HEK293 (cell line): ENCODE results near the gene SIRT7.
A peak's percentile ranks its signal among the peaks of the same experiment; 100 is the strongest.

Experiments used
- CTCF ChIA-PET: fragments of 350-600 bp; formaldehyde crosslinking; extraction: SDS; loops from one replicate; lab custom pipeline; 2021; ENCODE audit warnings: antibody characterized with exemption; lab: Yijun Ruan, JAX
- POLR2A ChIA-PET: fragments of 300-600 bp; formaldehyde crosslinking; extraction: SDS; loops from one replicate; lab custom pipeline; 2020; ENCODE audit warnings: antibody characterized with exemption, inconsistent platforms; lab: Yijun Ruan, JAX
- H3K27ac ChIP-seq: fragments of 200-500 bp; sonication (Bioruptor generic); 2 replicates; pipeline ENCODE4 v1.5.1; 2014; ENCODE audit warnings: low read depth, low read length, control low read depth, inconsistent platforms; ENCODE audit errors: extremely low read depth
- H3K36me3 ChIP-seq, 2 experiments: fragments of 200-500 bp in 1 of 2; sonication (Bioruptor generic) in 1 of 2; 1 replicate in 1 of 2; 2 replicates in 1 of 2; pipeline ENCODE4 v1.5.1; 2014 to 2017; ENCODE audit warnings: inconsistent platforms in 2 of 2, low read length in 2 of 2; ENCODE audit not compliant: control insufficient read depth in 2 of 2, insufficient read depth in 1 of 2
- H3K4me1 ChIP-seq: fragments of 200-500 bp; sonication (Bioruptor generic); 2 replicates; pipeline ENCODE4 v1.5.1; 2014; ENCODE audit warnings: mild to moderate bottlenecking, low read length, inconsistent platforms; ENCODE audit not compliant: control insufficient read depth, insufficient read depth
- H3K4me3 ChIP-seq: 2 replicates; pipeline ENCODE4 v1.5.1; 2011; ENCODE audit warnings: low read depth, mild to moderate bottlenecking, control low read depth, low read length, moderate library complexity
- H3K9me3 ChIP-seq: fragments of 200-500 bp; sonication (Bioruptor generic); 2 replicates; pipeline ENCODE4 v1.5.1; 2014; ENCODE audit warnings: low read depth, low read length, inconsistent platforms; ENCODE audit not compliant: control insufficient read depth, insufficient read depth
- KLF10 ChIP-seq: fragments of 450-650 bp; IDR thresholded peaks from 2 replicates; pipeline ENCODE4 v1.5.1; 2018; ENCODE audit warnings: missing biosample characterization, mild to moderate bottlenecking, missing genetic modification characterization
- OSR2 ChIP-seq: fragments of 450-650 bp; formaldehyde crosslinking; IDR thresholded peaks from 2 replicates; pipeline ENCODE4 v1.5.1; 2016; ENCODE audit warnings: missing biosample characterization, missing genetic modification characterization
- OVOL3 ChIP-seq: fragments of 450-650 bp; formaldehyde crosslinking; IDR thresholded peaks from 2 replicates; pipeline ENCODE4 v1.5.1; 2016; ENCODE audit warnings: missing biosample characterization, missing genetic modification characterization
- SALL2 ChIP-seq: fragments of 450-650 bp; formaldehyde crosslinking; IDR thresholded peaks from 2 replicates; pipeline ENCODE4 v1.5.0; 2017; ENCODE audit warnings: missing biosample characterization, mild to moderate bottlenecking, missing genetic modification characterization, borderline replicate concordance
- YY1 ChIP-seq: fragments of 450-650 bp; formaldehyde crosslinking; IDR thresholded peaks from 2 replicates; pipeline ENCODE4 v1.5.1; 2018; ENCODE audit warnings: missing biosample characterization, missing genetic modification characterization
- ZNF274 ChIP-seq, 2 experiments: fragments of 200-500 bp in 1 of 2; fragments of 450-650 bp in 1 of 2; sonication (Bioruptor generic) in 1 of 2; formaldehyde crosslinking in 1 of 2; IDR thresholded peaks; 2 replicates each; pipeline versions ENCODE4 v1.5.1 to v1.6.1; 2014 to 2016; ENCODE audit warnings: borderline replicate concordance in 1 of 2, inconsistent platforms in 1 of 2, low read length in 1 of 2, missing biosample characterization in 1 of 2, missing genetic modification characterization in 1 of 2
- ZNF302 ChIP-seq: fragments of 450-650 bp; formaldehyde crosslinking; IDR thresholded peaks from 2 replicates; pipeline ENCODE4 v1.5.1; 2016; ENCODE audit warnings: missing biosample characterization, missing genetic modification characterization, low read depth
- ZNF311 ChIP-seq: fragments of 450-650 bp; formaldehyde crosslinking; IDR thresholded peaks from 2 replicates; pipeline ENCODE4 v1.5.1; 2017; ENCODE audit warnings: missing biosample characterization, missing genetic modification characterization, borderline replicate concordance
- ZNF394 ChIP-seq: fragments of 450-650 bp; formaldehyde crosslinking; IDR thresholded peaks from 2 replicates; pipeline ENCODE4 v1.5.1; 2016; ENCODE audit warnings: missing biosample characterization, missing genetic modification characterization, mild to moderate bottlenecking, moderate library complexity, borderline replicate concordance
- ZNF501 ChIP-seq: fragments of 450-650 bp; formaldehyde crosslinking; IDR thresholded peaks from 2 replicates; pipeline ENCODE4 v1.5.1; 2016; ENCODE audit warnings: missing biosample characterization, missing genetic modification characterization
- ZNF544 ChIP-seq: fragments of 450-650 bp; formaldehyde crosslinking; IDR thresholded peaks from 2 replicates; pipeline ENCODE4 v1.5.0; 2017; ENCODE audit warnings: missing biosample characterization, missing genetic modification characterization
- ZNF560 ChIP-seq: fragments of 450-650 bp; formaldehyde crosslinking; IDR thresholded peaks from 2 replicates; pipeline ENCODE4 v1.5.1; 2017; ENCODE audit warnings: missing biosample characterization, missing genetic modification characterization, borderline replicate concordance
- ZNF629 ChIP-seq: fragments of 450-650 bp; formaldehyde crosslinking; IDR thresholded peaks from 2 replicates; pipeline ENCODE4 v1.5.1; 2017; ENCODE audit warnings: missing biosample characterization, missing genetic modification characterization
- ZNF670 ChIP-seq: fragments of 450-650 bp; formaldehyde crosslinking; IDR thresholded peaks from 2 replicates; pipeline ENCODE4 v1.5.1; 2016; ENCODE audit warnings: missing biosample characterization, missing genetic modification characterization, low read depth
- ZNF707 ChIP-seq: fragments of 450-650 bp; formaldehyde crosslinking; IDR thresholded peaks from 2 replicates; pipeline ENCODE4 v1.5.1; 2016; ENCODE audit warnings: missing biosample characterization, missing genetic modification characterization
- ZNF776 ChIP-seq: fragments of 450-650 bp; formaldehyde crosslinking; IDR thresholded peaks from 2 replicates; pipeline ENCODE4 v1.5.0; 2017; ENCODE audit warnings: missing biosample characterization, missing genetic modification characterization, borderline replicate concordance
- ZNF830 ChIP-seq: fragments of 450-650 bp; IDR thresholded peaks from 2 replicates; pipeline ENCODE4 v1.5.0; 2018; ENCODE audit warnings: missing biosample characterization, missing genetic modification characterization, low read depth, mild to moderate bottlenecking, moderate library complexity
- TF ChIP-seq, protein P1 (sequence below): fragments of 450-650 bp; formaldehyde crosslinking; optimal IDR thresholded peaks from 2 replicates; pipeline ENCODE3; 2016; ENCODE audit warnings: missing biosample characterization, mild to moderate bottlenecking, missing genetic modification characterization
- TF ChIP-seq, protein P2 (sequence below): fragments of 450-650 bp; formaldehyde crosslinking; IDR thresholded peaks from 2 replicates; pipeline ENCODE4 v1.5.1; 2017; ENCODE audit warnings: missing biosample characterization, missing genetic modification characterization
- TF ChIP-seq, protein P3 (sequence below): fragments of 450-650 bp; formaldehyde crosslinking; IDR thresholded peaks from 2 replicates; pipeline ENCODE4 v1.5.1; 2016; ENCODE audit warnings: missing biosample characterization, missing genetic modification characterization
- TF ChIP-seq, protein P4 (sequence below): fragments of 450-650 bp; formaldehyde crosslinking; IDR thresholded peaks from 2 replicates; pipeline ENCODE4 v1.5.1; 2016; ENCODE audit warnings: missing biosample characterization, missing genetic modification characterization
- TF ChIP-seq, protein P5 (sequence below): fragments of 450-650 bp; formaldehyde crosslinking; conservative IDR thresholded peaks from 2 replicates; pipeline ENCODE4 v1.5.1; 2016; ENCODE audit warnings: low read depth, missing biosample characterization, missing genetic modification characterization
- TF ChIP-seq, protein P6 (sequence below): fragments of 450-650 bp; formaldehyde crosslinking; IDR thresholded peaks from 2 replicates; pipeline ENCODE4; 2016; ENCODE audit warnings: missing biosample characterization, missing genetic modification characterization

The SIRT7 gene

DNA sequence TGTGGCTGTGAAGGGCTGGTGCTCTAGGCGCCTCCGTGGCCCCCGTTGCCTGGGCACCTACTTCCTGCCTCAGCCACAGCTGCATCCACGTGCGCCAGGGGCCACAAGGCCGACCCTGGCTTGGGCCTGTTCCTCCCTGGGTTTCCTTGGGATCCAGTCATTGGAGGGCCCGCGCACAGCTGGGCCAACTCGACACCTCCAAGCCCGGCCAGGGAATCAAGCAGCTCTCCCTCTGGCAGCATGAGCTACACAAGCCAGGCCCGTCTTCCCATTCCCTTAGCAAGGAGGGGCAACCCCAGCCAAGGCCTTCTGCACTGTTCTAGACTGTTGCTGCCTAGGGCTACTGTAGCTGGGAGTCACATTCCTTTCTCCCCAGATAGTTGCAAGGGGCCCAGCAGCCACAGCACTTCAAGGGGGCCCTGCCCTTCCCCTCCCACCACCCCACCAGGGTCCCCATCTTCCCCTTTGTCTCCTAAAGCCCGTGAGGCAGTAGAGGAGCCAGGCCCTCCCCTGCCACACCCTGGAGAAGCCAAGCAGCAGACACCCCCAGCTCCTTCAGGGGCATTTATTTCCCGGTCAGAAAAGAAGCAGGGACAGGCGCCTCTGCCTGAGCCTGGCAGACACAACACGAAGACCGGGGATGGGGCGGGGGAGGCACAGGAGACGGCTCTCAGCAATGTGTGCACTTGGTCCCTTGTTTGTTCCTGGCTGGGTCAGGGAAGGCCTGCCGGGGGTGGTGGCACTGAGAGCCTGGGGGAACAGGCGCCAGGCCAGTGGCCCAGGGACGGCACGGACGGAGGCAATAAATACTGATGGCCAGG, 50.6 kb downstream of the SIRT7 start:
- peaks cover 8 to 77% of the 10 kb centered on the region in 2 experiments; a peak in 2 of 3 replicates for H3K36me3 ChIP-seq
- ChIA-PET POLR2A (interaction anchor here (0.6 to 2.5 kb wide), 20 partner anchors 12 to 355 kb away, joined by 3 to 14 read pairs (median 4); partner anchors contain the start of genes ACTG1, ARL16, CENPX and FASN), CTCF (interaction anchor here (0.5 to 0.9 kb wide), 3 partner anchors 45 to 161 kb away, joined by 3 to 4 read pairs (median 3); no protein-coding TSS in a partner anchor)
- H3K27ac ChIP-seq, result peak overlapping the region; percentile 100
- no peaks in the 10 kb centered on the region for H3K9me3 ChIP-seq
- H3K4me1 ChIP-seq, result peaks cover 12% of the 10 kb centered on the region; the same call in 1 of the 2 replicates
- no peak overlapping the region for H3K4me3 ChIP-seq
- TF ChIP-seq, protein P1, sequence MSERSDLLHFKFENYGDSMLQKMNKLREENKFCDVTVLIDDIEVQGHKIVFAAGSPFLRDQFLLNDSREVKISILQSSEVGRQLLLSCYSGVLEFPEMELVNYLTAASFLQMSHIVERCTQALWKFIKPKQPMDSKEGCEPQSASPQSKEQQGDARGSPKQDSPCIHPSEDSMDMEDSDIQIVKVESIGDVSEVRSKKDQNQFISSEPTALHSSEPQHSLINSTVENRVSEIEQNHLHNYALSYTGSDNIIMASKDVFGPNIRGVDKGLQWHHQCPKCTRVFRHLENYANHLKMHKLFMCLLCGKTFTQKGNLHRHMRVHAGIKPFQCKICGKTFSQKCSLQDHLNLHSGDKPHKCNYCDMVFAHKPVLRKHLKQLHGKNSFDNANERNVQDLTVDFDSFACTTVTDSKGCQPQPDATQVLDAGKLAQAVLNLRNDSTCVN (tag by site-specific recombination), result no peak
- TF ChIP-seq, protein P2, sequence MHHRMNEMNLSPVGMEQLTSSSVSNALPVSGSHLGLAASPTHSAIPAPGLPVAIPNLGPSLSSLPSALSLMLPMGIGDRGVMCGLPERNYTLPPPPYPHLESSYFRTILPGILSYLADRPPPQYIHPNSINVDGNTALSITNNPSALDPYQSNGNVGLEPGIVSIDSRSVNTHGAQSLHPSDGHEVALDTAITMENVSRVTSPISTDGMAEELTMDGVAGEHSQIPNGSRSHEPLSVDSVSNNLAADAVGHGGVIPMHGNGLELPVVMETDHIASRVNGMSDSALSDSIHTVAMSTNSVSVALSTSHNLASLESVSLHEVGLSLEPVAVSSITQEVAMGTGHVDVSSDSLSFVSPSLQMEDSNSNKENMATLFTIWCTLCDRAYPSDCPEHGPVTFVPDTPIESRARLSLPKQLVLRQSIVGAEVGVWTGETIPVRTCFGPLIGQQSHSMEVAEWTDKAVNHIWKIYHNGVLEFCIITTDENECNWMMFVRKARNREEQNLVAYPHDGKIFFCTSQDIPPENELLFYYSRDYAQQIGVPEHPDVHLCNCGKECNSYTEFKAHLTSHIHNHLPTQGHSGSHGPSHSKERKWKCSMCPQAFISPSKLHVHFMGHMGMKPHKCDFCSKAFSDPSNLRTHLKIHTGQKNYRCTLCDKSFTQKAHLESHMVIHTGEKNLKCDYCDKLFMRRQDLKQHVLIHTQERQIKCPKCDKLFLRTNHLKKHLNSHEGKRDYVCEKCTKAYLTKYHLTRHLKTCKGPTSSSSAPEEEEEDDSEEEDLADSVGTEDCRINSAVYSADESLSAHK (tag by site-specific recombination), result peak; percentile 48; the same call in 1 of the 2 replicates
- TF ChIP-seq, protein P3, sequence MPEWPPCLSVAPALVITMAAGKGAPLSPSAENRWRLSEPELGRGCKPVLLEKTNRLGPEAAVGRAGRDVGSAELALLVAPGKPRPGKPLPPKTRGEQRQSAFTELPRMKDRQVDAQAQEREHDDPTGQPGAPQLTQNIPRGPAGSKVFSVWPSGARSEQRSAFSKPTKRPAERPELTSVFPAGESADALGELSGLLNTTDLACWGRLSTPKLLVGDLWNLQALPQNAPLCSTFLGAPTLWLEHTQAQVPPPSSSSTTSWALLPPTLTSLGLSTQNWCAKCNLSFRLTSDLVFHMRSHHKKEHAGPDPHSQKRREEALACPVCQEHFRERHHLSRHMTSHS, result no peak
- TF ChIP-seq YY1 (tag by site-specific recombination) (no peak), ZNF274 (IDR thresholded peaks at IDR 0.05; ENCODE audit: low read length) (no peak), ZNF274 (tag by site-specific recombination; IDR thresholded peaks at IDR 0.05; ENCODE audit: borderline replicate concordance) (no peak), ZNF830 (no peak), ZNF544 (no peak), ZNF394 (tag by site-specific recombination) (no peak; the same call in none of the 2 replicates), KLF10 (peak; percentile 63; the same call in 1 of the 2 replicates), ZNF302 (tag by site-specific recombination) (no peak), OVOL3 (no peak; the same call in none of the 2 replicates), ZNF776 (tag by site-specific recombination) (no peak), ZNF560 (no peak), ZNF629 (tag by site-specific recombination) (0 out of 2 replicates have a peak, but pooled peaks have one; percentile 15), OSR2 (tag by site-specific recombination) (peak; percentile 98), SALL2 (tag by site-specific recombination) (no peak), ZNF501 (tag by site-specific recombination) (no peak), ZNF311 (tag by site-specific recombination) (no peak), ZNF670 (tag by site-specific recombination) (no peak), ZNF707 (tag by site-specific recombination) (no peak)
- TF ChIP-seq, protein P4, sequence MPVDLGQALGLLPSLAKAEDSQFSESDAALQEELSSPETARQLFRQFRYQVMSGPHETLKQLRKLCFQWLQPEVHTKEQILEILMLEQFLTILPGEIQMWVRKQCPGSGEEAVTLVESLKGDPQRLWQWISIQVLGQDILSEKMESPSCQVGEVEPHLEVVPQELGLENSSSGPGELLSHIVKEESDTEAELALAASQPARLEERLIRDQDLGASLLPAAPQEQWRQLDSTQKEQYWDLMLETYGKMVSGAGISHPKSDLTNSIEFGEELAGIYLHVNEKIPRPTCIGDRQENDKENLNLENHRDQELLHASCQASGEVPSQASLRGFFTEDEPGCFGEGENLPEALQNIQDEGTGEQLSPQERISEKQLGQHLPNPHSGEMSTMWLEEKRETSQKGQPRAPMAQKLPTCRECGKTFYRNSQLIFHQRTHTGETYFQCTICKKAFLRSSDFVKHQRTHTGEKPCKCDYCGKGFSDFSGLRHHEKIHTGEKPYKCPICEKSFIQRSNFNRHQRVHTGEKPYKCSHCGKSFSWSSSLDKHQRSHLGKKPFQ (tag by site-specific recombination), result no peak; the same call in 1 of the 2 replicates
- TF ChIP-seq, protein P5, sequence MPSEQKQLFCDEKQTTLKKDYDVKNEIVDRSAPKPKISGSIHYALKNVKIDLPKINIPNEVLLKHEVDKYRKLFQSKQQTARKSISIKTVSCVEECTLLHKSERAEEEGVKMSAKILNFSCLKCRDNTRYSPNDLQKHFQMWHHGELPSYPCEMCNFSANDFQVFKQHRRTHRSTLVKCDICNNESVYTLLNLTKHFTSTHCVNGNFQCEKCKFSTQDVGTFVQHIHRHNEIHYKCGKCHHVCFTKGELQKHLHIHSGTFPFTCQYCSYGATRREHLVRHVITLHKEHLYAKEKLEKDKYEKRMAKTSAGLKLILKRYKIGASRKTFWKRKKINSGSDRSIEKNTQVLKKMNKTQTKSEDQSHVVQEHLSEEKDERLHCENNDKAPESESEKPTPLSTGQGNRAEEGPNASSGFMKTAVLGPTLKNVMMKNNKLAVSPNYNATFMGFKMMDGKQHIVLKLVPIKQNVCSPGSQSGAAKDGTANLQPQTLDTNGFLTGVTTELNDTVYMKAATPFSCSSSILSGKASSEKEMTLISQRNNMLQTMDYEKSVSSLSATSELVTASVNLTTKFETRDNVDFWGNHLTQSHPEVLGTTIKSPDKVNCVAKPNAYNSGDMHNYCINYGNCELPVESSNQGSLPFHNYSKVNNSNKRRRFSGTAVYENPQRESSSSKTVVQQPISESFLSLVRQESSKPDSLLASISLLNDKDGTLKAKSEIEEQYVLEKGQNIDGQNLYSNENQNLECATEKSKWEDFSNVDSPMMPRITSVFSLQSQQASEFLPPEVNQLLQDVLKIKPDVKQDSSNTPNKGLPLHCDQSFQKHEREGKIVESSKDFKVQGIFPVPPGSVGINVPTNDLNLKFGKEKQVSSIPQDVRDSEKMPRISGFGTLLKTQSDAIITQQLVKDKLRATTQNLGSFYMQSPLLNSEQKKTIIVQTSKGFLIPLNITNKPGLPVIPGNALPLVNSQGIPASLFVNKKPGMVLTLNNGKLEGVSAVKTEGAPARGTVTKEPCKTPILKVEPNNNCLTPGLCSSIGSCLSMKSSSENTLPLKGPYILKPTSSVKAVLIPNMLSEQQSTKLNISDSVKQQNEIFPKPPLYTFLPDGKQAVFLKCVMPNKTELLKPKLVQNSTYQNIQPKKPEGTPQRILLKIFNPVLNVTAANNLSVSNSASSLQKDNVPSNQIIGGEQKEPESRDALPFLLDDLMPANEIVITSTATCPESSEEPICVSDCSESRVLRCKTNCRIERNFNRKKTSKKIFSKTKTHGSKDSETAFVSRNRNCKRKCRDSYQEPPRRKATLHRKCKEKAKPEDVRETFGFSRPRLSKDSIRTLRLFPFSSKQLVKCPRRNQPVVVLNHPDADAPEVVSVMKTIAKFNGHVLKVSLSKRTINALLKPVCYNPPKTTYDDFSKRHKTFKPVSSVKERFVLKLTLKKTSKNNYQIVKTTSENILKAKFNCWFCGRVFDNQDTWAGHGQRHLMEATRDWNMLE (tag by site-specific recombination), result no peak
- TF ChIP-seq, protein P6, sequence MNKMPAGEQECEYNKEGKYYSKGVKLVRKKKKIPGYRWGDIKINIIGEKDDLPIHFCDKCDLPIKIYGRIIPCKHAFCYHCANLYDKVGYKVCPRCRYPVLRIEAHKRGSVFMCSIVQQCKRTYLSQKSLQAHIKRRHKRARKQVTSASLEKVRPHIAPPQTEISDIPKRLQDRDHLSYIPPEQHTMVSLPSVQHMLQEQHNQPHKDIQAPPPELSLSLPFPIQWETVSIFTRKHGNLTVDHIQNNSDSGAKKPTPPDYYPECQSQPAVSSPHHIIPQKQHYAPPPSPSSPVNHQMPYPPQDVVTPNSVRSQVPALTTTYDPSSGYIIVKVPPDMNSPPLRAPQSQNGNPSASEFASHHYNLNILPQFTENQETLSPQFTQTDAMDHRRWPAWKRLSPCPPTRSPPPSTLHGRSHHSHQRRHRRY (tag by site-specific recombination), result no peak
